T-cell (primary cell): ENCODE measurements around the gene ZNF565. TPM values are rescaled to one million over a fixed set of nuclear protein-coding genes. Genes with fewer than 3 reads are reported as not detected.

ENCODE experiments used
- total RNA-seq, 35 experiments: library from RNA in 6 of 35; stranded (reverse) in 6 of 35; fragments of 120-200 nt in 1 of 35; gene quantifications; one replicate each; pipeline versions ENCODE4 v1.2.1 to v1.2.4 and lab custom pipeline; 2013 to 2026

The ZNF565 gene
- total RNA-seq, 5 donors from 2014 or later (not counting 1 experiment from before 2014, with no cell fraction given): 7.5 to 9.1 (median 8.0) TPM

Other genes starting within 250 kb of the ZNF565 start
- gene SDHAF1, start 219.5 kb downstream of the ZNF565 start, total RNA-seq: 10 to 100 TPM; 10.2 to 30.5 (median 27.3) TPM
- gene SYNE4, start 205.9 kb downstream of the ZNF565 start, total RNA-seq: 1 to 10 TPM; 3.2 to 4.4 (median 3.7) TPM
- gene ALKBH6, start 200.5 kb downstream of the ZNF565 start, total RNA-seq: 10 to 100 TPM; 42.6 to 61.4 (median 51.2) TPM
- 1 to 10 TPM; 1.4 to 6.2 (median 2.6) TPM for gene CLIP3, start 181.8 kb downstream of the ZNF565 start, total RNA-seq
- gene THAP8, start 160.4 kb downstream of the ZNF565 start, total RNA-seq: 1 to 10 TPM; 2.6 to 8.0 (median 4.7) TPM
- gene WDR62, start 159.8 kb downstream of the ZNF565 start, total RNA-seq: 1 to 10 TPM; 1.3 to 3.3 (median 2.2) TPM
- not detected for gene OVOL3, start 103.5 kb downstream of the ZNF565 start, total RNA-seq
- gene POLR2I, start 99.8 kb downstream of the ZNF565 start, total RNA-seq: 10 to 100 TPM; 27.4 to 54.8 (median 50.7) TPM
- 100 to 1,000 TPM; 111 to 179 (median 150) TPM for gene TBCB, start 99.2 kb downstream of the ZNF565 start, total RNA-seq
- gene CAPNS1, start 74.6 kb downstream of the ZNF565 start, total RNA-seq: 100 to 1,000 TPM; 214 to 339 (median 308) TPM
- gene COX7A1, start 62.2 kb downstream of the ZNF565 start, total RNA-seq: not detected
- gene ZNF146, start 441 bp upstream of the ZNF565 start, total RNA-seq: 10 to 100 TPM; 24.4 to 63.2 (median 61.1) TPM
- gene ZFP14, start 164.5 kb upstream of the ZNF565 start, total RNA-seq: 10 to 100 TPM in 4 of 5 donors, 1 to 10 TPM in 1; 5.7 to 13.9 (median 11.6) TPM
- 1 to 10 TPM; 2.9 to 8.8 (median 8.2) TPM for gene ZFP82, start 204.0 kb upstream of the ZNF565 start, total RNA-seq